Neural cell (in vitro differentiated cells): ENCODE measurements around the gene TRAF5.
A peak's percentile ranks its signal among the peaks of the same experiment; 100 is the strongest.

Experiments used
- CTCF ChIP-seq: fragments of 450-650 bp; IDR thresholded peaks from 2 replicates; pipeline ENCODE4 v1.5.1; 2014; ENCODE audit warnings: antibody characterized with exemption, mild to moderate bottlenecking, moderate library complexity; ENCODE audit not compliant: poor library complexity, severe bottlenecking
- EP300 ChIP-seq: fragments of 450-650 bp; conservative IDR thresholded peaks from 2 replicates; pipeline ENCODE4 v1.6.1; 2014; ENCODE audit warnings: antibody characterized with exemption, mild to moderate bottlenecking, moderate library complexity; ENCODE audit not compliant: poor library complexity, severe bottlenecking
- EZH2 ChIP-seq: fragments of 200-600, 300-800 bp; shearing (Covaris generic), sonication (generic); IDR thresholded peaks from 2 replicates; pipeline ENCODE4 v1.6.1; 2014; ENCODE audit warnings: antibody characterized with exemption, low read length, borderline replicate concordance, mild to moderate bottlenecking; ENCODE audit not compliant: insufficient read depth, poor library complexity, severe bottlenecking
- MXI1 ChIP-seq: fragments of 450-650 bp; conservative IDR thresholded peaks from 2 replicates; pipeline ENCODE4 v1.6.1; 2014; ENCODE audit warnings: antibody characterized with exemption, mild to moderate bottlenecking; ENCODE audit not compliant: poor library complexity, severe bottlenecking
- POLR2AphosphoS5 ChIP-seq: IDR thresholded peaks from 2 replicates; pipeline ENCODE4 v1.6.1; 2012
- RAD21 ChIP-seq: fragments of 450-650 bp; conservative IDR thresholded peaks from 2 replicates; pipeline ENCODE4 v1.6.1; 2014; ENCODE audit warnings: antibody characterized with exemption, mild to moderate bottlenecking, moderate library complexity
- REST ChIP-seq: IDR thresholded peaks from 2 replicates; pipeline ENCODE4 v1.6.1; 2012; ENCODE audit warnings: borderline replicate concordance
- SMC3 ChIP-seq: fragments of 450-650 bp; conservative IDR thresholded peaks from 2 replicates; pipeline ENCODE4 v1.6.1; 2014; ENCODE audit warnings: antibody characterized with exemption, mild to moderate bottlenecking, moderate library complexity; ENCODE audit not compliant: poor library complexity

- TF ChIP-seq SMC3, result peak; percentile 10
- TF ChIP-seq MXI1, result peak; percentile 42
- peak; percentile 11 for TF ChIP-seq CTCF
- peak; percentile 79 for TF ChIP-seq REST
- peak; percentile 91 for TF ChIP-seq POLR2AphosphoS5
- no peak for TF ChIP-seq EZH2
- TF ChIP-seq EP300, result peak; percentile 27
- no peak for TF ChIP-seq RAD21
These were observed 56.3 kb downstream of the TRAF5 start for GRCh38 chr1:211382714-211383480.
